GM19239 (cell line): Measurements from ENCODE around the gene SRCIN1.
"Not testable (repeated sequence)": the region's sequence is repeated elsewhere in the genome, so short reads cannot be mapped to it uniquely, and the experiment has no call there.

Experiments
- DNase-seq: peaks from one replicate; pipeline ENCODE4 v3.0.0; 2011; ENCODE audit warnings: low spot score; ENCODE audit not compliant: insufficient read length
- FAIRE-seq: peaks from 2 replicates; lab custom pipeline; 2011; peaks lifted over from hg19 to GRCh38; lab: Jason Lieb, UNC

SRCIN1 gene

GRCh38 chr17:38528141-38528540, 77.6 kb downstream of the SRCIN1 start:
- FAIRE-seq, DNase-seq: not testable (repeated sequence)

- not testable (repeated sequence) for FAIRE-seq, DNase-seq
Observed at GRCh38 chr17:38526526-38526925, 79.2 kb downstream of the SRCIN1 start.

GRCh38 chr17:38512473-38513058, 93.2 kb downstream of the SRCIN1 start:
- FAIRE-seq (no peak), DNase-seq (no peak)

GRCh38 chr17:38511150-38512108, 94.3 kb downstream of the SRCIN1 start:
- DNase-seq = no peak
- no peak for FAIRE-seq

GRCh38 chr17:38510421-38511149, 95.2 kb downstream of the SRCIN1 start:
- FAIRE-seq = no peak
- DNase-seq = no peak

- FAIRE-seq (no peak), DNase-seq (no peak)
Observed at GRCh38 chr17:38509772-38510420, 95.9 kb downstream of the SRCIN1 start.

GRCh38 chr17:38508954-38509771, 96.6 kb downstream of the SRCIN1 start:
- DNase-seq (peak; percentile 96), FAIRE-seq (no peak)

GRCh38 chr17:38508570-38508950, 97.2 kb downstream of the SRCIN1 start:
- no peak for DNase-seq
- FAIRE-seq = no peak

- DNase-seq (no peak), FAIRE-seq (no peak)
Observed at GRCh38 chr17:38507921-38508569, 97.7 kb downstream of the SRCIN1 start.

- no peak for FAIRE-seq
- no peak for DNase-seq
Observed at GRCh38 chr17:38507436-38507835, 98.3 kb downstream of the SRCIN1 start.

- DNase-seq = no peak
- no peak for FAIRE-seq
Observed at GRCh38 chr17:38504216-38504615, 101.5 kb downstream of the SRCIN1 start.

GRCh38 chr17:38503286-38503913, 102.4 kb downstream of the SRCIN1 start:
- not testable (repeated sequence) for DNase-seq, FAIRE-seq

GRCh38 chr17:38501718-38502117, 104.0 kb downstream of the SRCIN1 start:
- not testable (repeated sequence) for FAIRE-seq, DNase-seq

- not testable (repeated sequence) for FAIRE-seq, DNase-seq
Observed at GRCh38 chr17:38499230-38499629, 106.5 kb downstream of the SRCIN1 start.

- no peak for DNase-seq
- no peak for FAIRE-seq
Observed at GRCh38 chr17:38498353-38498752, 107.4 kb downstream of the SRCIN1 start.

- FAIRE-seq, DNase-seq: not testable (repeated sequence)
Observed at GRCh38 chr17:38497656-38498055, 108.1 kb downstream of the SRCIN1 start.

GRCh38 chr17:38494152-38494551, 111.6 kb downstream of the SRCIN1 start:
- DNase-seq, FAIRE-seq: not testable (repeated sequence)
